Melanocyte of skin (primary cell): ENCODE results near the gene CCT3. TPM values are rescaled to one million over a fixed set of nuclear protein-coding genes. Genes with fewer than 3 reads are reported as not detected.

Experiments used
- total RNA-seq, 2 donors: library from RNA; depleted of rRNA; stranded (reverse); fragments of >200 nt; gene quantifications; 2 replicates each; pipeline ENCODE4 v1.2.3, GENCODE V29; 2012

CCT3 gene
- total RNA-seq, result 100 to 1,000 TPM; 425 to 719 TPM

DNA sequence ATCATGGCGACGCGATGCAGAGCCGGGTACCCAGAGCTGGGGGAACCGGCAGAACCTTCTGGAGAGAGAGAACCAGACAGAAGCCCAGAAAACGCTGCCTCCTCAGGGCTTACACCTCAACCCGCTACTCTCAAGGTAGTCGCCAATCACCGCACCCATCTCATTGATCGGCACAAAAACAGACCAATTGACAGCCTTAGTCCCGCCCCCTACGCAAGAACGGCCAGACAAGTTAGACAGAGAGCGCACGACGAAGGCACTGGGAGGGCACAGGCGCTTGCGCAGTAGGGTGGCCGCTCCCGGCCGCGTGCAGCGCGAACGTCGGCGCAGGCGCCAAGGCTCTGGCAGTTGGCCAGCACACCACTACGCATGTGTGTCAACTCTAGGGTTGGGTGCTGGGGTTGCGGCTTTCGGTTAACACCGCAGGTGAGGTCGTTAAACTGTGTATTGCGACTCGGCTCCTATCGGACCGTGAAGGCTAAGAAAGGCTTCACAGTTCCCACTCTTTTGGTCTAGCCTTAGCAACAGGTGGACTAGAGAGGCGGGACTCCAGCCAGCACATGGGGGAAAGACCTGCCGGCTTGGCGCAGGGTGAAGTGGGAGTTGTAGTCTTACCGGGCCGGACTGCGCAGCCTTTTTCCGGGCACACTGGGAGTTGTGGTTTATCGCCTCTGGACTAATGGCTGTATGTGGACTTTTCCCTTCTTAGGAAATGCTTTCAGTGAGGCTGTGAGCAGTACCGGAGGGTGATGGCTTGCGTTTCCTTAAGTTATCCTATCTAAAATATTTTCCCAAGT, at the start of gene CCT3, which contains the start of gene TSACC:
CCT3 (minus strand) TSS at position 113 of the 797 bp plus-strand sequence; CDS start at position 5, 108 bp downstream.
TSACC (plus strand) TSS at position 347 of the 797 bp plus-strand sequence. CDS start 1,232 bp downstream, outside the sequence.

DNA sequence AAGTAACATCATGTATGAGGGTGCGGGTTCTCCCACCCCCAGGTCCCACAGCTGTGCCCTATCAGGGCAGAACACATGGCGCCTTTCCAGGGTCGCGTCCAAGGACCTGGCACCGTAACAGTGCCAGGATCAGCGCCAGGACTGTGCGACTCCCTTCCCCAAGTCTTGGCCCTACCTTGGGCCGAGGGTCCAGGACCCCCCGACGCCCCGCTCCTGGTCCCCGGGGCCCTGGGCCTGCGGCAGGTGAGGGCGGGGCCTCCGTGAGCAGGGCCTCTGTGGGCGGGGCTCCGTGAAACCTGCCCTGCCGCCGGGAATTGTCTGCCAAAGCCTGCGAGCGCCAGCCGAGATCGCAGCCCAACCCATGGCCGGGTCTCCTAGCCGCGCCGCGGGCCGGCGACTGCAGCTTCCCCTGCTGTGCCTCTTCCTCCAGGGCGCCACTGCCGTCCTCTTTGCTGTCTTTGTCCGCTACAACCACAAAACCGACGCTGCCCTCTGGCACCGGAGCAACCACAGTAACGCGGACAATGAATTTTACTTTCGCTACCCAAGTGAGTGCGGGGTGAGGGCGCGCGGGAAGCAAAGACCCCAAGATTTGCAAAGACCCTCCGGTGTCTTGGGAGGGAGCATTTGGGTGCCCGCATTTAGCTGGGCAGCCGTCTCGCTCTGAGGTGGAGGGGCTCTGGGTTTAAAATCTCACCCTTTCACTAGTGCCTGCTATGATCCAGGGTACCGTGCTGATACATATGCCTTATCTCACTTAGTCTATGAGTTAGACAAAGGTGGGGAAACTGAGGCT, 31.0 kb upstream of the CCT3 start, which contains the start of gene RHBG:
RHBG (plus strand) TSS at position 323 of the 796 bp plus-strand sequence; CDS start at position 362, 39 bp downstream.

DNA sequence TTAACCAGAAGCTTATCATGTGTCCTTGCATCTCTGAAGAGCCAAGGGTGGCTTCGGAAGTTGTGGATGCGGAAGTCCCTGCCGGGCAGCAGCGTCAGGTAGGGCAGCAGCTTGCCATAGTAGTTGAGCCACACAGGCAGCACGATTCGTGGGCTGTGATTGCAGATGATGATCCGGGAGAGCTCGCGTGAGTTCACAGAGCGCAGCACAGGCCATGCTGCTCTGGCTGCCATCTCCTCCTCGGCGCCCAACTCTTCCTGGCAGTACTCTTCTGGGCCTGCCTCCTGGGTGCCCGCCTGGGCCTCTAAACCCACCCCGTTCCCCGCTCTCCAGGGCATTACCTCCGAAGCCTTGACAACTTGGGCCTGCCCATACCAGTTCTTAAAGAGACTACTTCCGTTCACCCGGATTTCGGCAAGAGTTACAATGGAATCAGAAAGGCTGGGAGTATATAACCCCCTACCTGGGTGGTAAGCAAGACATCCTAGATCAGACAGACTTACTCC, 39.2 kb downstream of the CCT3 start, which contains the start of gene VHLL:
VHLL (minus strand) TSS at position 456 of the 506 bp plus-strand sequence; CDS start at position 338, 118 bp downstream.

DNA sequence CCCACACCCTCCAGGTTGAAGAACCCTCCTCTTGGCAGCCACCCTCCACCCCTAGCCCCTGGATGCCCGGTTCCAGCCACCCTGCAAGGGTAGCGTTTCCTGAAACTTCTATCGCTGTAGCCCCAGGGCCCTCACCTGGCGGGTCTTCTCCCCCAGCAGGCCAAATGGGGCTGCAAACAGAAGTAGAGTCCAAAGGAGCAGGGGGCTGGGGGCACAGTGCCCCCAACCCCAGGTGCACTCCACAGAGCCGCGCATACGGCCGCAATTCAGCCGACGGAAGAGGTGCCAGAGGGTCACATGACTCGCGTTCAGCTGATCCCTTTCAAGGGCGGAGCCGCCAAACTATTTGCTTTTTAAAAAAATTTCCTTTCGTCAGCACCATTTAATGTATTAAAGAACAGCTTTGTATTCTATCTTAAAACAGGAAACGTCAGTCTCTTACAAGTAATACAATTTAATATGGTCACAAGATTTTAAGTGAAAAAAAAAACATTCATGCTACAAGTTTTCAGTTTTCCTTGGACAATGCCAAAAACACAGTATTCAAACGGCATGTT, 42.6 kb downstream of the CCT3 start, which contains the start of gene GLMP:
GLMP (minus strand) TSS at position 289 of the 557 bp plus-strand sequence; CDS start at position 255, 34 bp downstream.

DNA sequence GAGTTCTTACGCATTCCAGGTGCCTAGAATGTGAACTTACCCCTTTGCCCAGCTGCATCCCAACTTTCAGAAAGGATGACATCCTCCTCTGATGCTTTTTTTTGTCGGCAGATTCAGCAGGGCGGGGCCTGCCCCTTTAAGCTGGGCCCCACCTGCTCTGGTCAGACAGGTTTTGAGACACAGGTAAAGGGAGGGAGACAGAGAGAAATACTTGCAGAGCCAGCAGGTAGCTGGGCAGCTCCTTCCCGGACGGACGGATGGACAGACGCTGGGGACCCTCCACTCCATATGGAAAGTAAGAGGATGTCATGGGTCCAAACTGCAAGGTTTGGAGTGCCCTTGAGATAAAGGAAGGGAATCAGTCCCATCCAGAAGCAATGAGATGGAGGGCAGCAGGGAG, 54.0 kb downstream of the CCT3 start, which contains the start of gene TMEM79:
TMEM79 (plus strand) TSS at position 214 of the 400 bp plus-strand sequence. CDS start 902 bp downstream, outside the sequence.

DNA sequence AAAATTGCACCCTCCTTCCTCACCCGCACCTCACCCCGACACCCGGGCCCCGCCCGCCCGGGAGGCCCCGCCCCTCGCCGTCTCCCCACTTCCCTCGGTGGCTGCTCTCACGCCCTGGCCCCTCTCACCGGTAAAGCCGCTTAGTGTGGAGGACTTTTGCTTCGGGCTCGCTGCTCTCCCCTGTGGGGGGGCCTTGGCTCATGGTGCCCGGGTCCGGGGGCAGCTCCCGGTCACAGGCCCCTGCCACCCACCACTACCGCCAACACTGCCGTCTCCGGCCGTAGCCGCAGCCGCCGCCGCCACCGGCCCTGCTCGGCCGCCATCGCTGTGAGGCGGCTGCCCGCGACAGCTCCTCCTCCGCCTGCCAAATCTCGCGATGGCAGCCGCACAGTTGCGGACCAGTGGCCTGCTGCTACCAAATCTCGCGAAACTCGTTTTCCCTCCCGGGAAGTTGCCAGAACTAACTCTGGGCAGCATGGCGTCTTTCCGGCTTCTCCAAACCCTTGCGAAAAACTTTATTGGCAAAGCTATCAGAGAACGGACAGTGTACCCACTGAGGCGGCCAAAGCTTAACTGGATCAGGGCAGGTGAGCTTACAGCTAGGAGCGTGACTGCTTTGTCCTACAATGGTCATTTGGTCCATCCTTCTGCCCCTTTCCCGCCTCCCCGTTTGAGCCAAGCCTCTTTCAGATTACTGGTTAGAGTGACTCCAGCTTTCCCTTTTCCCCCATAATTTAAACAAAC, 55.4 kb downstream of the CCT3 start, which contains the start of gene SMG5:
SMG5 (minus strand) TSS at position 347 of the 744 bp plus-strand sequence; CDS start at position 202, 145 bp downstream.

Other genes with a start within 250 kb of the CCT3 start
- 1,000 to 10,000 TPM in 1 of 2 donors, 100 to 1,000 TPM in 1; 784 to 1,173 TPM for gene LMNA, start 223.6 kb downstream of the CCT3 start, total RNA-seq
- under 1 TPM; 0.67 to 0.69 TPM for gene SEMA4A, start 184.7 kb downstream of the CCT3 start, total RNA-seq
- gene SLC25A44, start 144.2 kb downstream of the CCT3 start, total RNA-seq, result 10 to 100 TPM; 25.5 to 28.0 TPM
- 10 to 100 TPM; 35.8 to 57.9 TPM for gene PMF1, start 125.3 kb downstream of the CCT3 start, total RNA-seq
- gene BGLAP, start 96.1 kb downstream of the CCT3 start, total RNA-seq, result under 1 TPM in 1 of 2 donors, not detected in 1; 0.33 TPM
- gene PAQR6, start 90.2 kb downstream of the CCT3 start, total RNA-seq, result 1 to 10 TPM in 1 of 2 donors, under 1 TPM in 1; 0.67 to 1.4 TPM
- 10 to 100 TPM; 54.4 to 63.6 TPM for gene SMG5, start 55.5 kb downstream of the CCT3 start, total RNA-seq
- 1 to 10 TPM; 1.3 to 1.4 TPM for gene TMEM79, start 54.0 kb downstream of the CCT3 start, total RNA-seq
- 100 to 1,000 TPM; 236 to 244 TPM for gene GLMP, start 42.6 kb downstream of the CCT3 start, total RNA-seq
- not detected for gene VHLL, start 39.0 kb downstream of the CCT3 start, total RNA-seq
- 1 to 10 TPM in 1 of 2 donors, not detected in 1; 1.0 TPM for gene TSACC, start 234 bp upstream of the CCT3 start, total RNA-seq
- gene RHBG, start 30.9 kb upstream of the CCT3 start, total RNA-seq, result not detected
- 10 to 100 TPM; 17.6 to 18.2 TPM for gene MEF2D, start 162.5 kb upstream of the CCT3 start, total RNA-seq
- gene IQGAP3, start 234.3 kb upstream of the CCT3 start, total RNA-seq, result 10 to 100 TPM; 26.8 to 31.6 TPM
- gene TTC24, start 241.4 kb upstream of the CCT3 start, total RNA-seq, result not detected